Endothelial cell of umbilical vein (primary cell): Measurements from ENCODE around the gene TRMO.

Experiments
- EZH2 ChIP-seq: IDR thresholded peaks from 2 replicates; pipeline ENCODE4 v1.6.1; 2012; ENCODE audit warnings: borderline replicate concordance, low read depth, mild to moderate bottlenecking, moderate library complexity, low read length, inconsistent platforms; ENCODE audit not compliant: severe bottlenecking
- FOS ChIP-seq: IDR thresholded peaks from 2 replicates; pipeline ENCODE4 v1.6.1; 2011; ENCODE audit warnings: mild to moderate bottlenecking, low read length, moderate library complexity, borderline replicate concordance; ENCODE audit not compliant: insufficient read depth
- GATA2 ChIP-seq: IDR thresholded peaks from 2 replicates; pipeline ENCODE4 v1.7.0; 2011; ENCODE audit warnings: low read depth, mild to moderate bottlenecking, moderate library complexity, mixed read lengths, low read length; ENCODE audit not compliant: insufficient read length, insufficient read depth
- JUN ChIP-seq: IDR thresholded peaks from 2 replicates; pipeline ENCODE4 v1.6.1; 2011; ENCODE audit warnings: borderline replicate concordance, low read depth; ENCODE audit not compliant: insufficient read length, insufficient read depth
- MYC ChIP-seq: IDR thresholded peaks from one replicate; pipeline ENCODE4 v1.6.1; 2011; ENCODE audit warnings: mild to moderate bottlenecking, low read depth, low read length
- POLR2A ChIP-seq: IDR thresholded peaks from 2 replicates; pipeline ENCODE4 v1.6.1; 2012; ENCODE audit warnings: low read depth, mild to moderate bottlenecking, control low read depth, low read length
- POLR2AphosphoS5 ChIP-seq: IDR thresholded peaks from 2 replicates; pipeline ENCODE4 v1.6.1; 2012; ENCODE audit warnings: low read depth, mild to moderate bottlenecking, control low read depth, low read length, moderate library complexity; ENCODE audit not compliant: insufficient read depth
- TF ChIP-seq, protein P1 (sequence below), 2 donors: IDR thresholded peaks; 1 replicate in 1 of 2; 2 replicates in 1 of 2; pipeline ENCODE4 v1.5.1; 2011; ENCODE audit warnings: low read length in 2 of 2, mild to moderate bottlenecking in 2 of 2, moderate library complexity in 2 of 2, control low read depth in 1 of 2, inconsistent platforms in 1 of 2, low read depth in 1 of 2; ENCODE audit not compliant: insufficient read depth in 1 of 2; ENCODE audit errors: extremely low read depth in 1 of 2
- TF ChIP-seq, protein P2 (sequence below): IDR thresholded peaks from 2 replicates; pipeline ENCODE4 v1.6.1; 2011; ENCODE audit not compliant: insufficient read depth, insufficient read length

DNA sequence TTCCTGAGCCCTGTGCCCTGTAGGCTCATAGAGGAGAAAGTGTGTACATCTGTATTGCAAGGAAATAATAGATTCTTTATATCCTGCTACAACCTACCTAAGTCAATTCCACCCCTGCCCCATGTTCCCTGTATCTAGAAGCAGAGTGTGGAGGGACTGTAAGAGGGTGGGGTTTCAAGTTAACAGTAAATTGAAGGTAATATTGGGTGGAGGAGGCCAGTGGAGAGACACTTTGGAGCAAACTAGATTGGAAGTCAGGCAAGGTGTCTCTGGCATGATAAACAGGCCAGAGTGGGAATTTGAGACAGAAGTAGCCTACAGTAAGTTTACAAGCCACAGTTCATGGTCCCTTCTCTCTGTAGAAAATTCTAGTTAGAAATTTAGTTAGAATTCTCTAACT, 17.9 kb upstream of the TRMO start:
- TF ChIP-seq MYC, result no peak
- no peak for TF ChIP-seq FOS
- TF ChIP-seq, protein P1, sequence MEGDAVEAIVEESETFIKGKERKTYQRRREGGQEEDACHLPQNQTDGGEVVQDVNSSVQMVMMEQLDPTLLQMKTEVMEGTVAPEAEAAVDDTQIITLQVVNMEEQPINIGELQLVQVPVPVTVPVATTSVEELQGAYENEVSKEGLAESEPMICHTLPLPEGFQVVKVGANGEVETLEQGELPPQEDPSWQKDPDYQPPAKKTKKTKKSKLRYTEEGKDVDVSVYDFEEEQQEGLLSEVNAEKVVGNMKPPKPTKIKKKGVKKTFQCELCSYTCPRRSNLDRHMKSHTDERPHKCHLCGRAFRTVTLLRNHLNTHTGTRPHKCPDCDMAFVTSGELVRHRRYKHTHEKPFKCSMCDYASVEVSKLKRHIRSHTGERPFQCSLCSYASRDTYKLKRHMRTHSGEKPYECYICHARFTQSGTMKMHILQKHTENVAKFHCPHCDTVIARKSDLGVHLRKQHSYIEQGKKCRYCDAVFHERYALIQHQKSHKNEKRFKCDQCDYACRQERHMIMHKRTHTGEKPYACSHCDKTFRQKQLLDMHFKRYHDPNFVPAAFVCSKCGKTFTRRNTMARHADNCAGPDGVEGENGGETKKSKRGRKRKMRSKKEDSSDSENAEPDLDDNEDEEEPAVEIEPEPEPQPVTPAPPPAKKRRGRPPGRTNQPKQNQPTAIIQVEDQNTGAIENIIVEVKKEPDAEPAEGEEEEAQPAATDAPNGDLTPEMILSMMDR (IDR thresholded peaks at IDR 0.05; ENCODE audit: extremely low read depth in 1 of 2, insufficient read depth in 1 of 2, low read depth in 1 of 2, low read length in 2 of 2), result no peak
- TF ChIP-seq POLR2A, result no peak
- TF ChIP-seq EZH2, result no peak
- TF ChIP-seq GATA2, result no peak
- TF ChIP-seq POLR2AphosphoS5, result no peak
- TF ChIP-seq, protein P2, sequence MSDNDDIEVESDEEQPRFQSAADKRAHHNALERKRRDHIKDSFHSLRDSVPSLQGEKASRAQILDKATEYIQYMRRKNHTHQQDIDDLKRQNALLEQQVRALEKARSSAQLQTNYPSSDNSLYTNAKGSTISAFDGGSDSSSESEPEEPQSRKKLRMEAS, result no peak
- no peak for TF ChIP-seq JUN
